HG02588 (cell line): Measurements from ENCODE around the gene TEAD1.
"Not testable (repeated sequence)": the region's sequence is repeated elsewhere in the genome, so short reads cannot be mapped to it uniquely, and the experiment has no call there.

ENCODE experiments used
- ATAC-seq: cut with Tn5 transposase; IDR thresholded peaks from one replicate; pipeline ENCODE4 v1.9.1; 2021; ENCODE audit warnings: mild to moderate bottlenecking, moderate library complexity; ENCODE audit not compliant: unreplicated experiment

TEAD1 gene

GRCh38 chr11:12854829-12855228 lies 180.6 kb downstream of the TEAD1 start:
- no peak for ATAC-seq

GRCh38 chr11:12856338-12856737 lies 182.1 kb downstream of the TEAD1 start:
- no peak for ATAC-seq

- ATAC-seq = no peak
Observed at GRCh38 chr11:12857572-12857971, 183.4 kb downstream of the TEAD1 start.

- ATAC-seq = no peak
Observed at GRCh38 chr11:12859872-12860657, 185.8 kb downstream of the TEAD1 start.

- no peak for ATAC-seq
Observed at GRCh38 chr11:12860827-12861226, 186.6 kb downstream of the TEAD1 start.

- ATAC-seq = no peak
Observed at GRCh38 chr11:12862696-12863469, 188.7 kb downstream of the TEAD1 start.

- ATAC-seq = no peak
Observed at GRCh38 chr11:12863605-12864121, 189.4 kb downstream of the TEAD1 start.

- no peak for ATAC-seq
Observed at GRCh38 chr11:12864316-12865156, 190.3 kb downstream of the TEAD1 start.

DNA sequence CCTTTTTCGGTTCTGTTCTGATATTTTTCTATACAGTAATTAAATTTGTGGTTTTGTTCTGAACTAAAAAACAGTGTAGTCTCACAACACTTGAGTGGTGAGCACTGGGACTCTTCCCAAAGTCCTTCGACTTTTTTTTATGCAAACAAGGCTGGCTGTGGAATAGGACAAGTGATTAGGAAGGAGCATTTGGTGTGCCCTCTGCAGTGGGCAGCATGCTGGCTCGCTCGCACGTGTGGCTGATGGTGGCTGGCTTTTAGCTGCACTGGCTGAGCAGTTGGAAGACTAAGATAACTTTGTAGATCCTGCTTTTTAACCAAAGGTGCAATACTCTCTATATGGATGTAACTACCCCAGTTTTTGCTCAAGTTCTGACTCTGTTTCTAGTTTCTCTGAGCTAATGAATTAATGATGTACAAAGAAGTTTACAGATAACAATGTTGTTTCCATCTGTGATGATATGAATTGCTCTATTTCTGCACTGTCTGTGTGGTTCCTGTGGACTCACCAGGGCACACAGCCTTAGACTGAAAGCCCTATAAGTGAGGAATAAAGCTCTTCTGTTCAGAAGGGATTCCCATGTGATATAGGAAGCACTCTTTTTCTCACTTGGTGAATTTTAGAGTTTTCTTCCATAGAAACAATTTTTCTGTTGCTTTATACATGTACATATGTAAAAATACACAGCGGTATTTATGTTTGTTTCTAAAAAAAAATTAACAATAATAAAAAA lies 191.8 kb downstream of the TEAD1 start:
- no peak for ATAC-seq

DNA sequence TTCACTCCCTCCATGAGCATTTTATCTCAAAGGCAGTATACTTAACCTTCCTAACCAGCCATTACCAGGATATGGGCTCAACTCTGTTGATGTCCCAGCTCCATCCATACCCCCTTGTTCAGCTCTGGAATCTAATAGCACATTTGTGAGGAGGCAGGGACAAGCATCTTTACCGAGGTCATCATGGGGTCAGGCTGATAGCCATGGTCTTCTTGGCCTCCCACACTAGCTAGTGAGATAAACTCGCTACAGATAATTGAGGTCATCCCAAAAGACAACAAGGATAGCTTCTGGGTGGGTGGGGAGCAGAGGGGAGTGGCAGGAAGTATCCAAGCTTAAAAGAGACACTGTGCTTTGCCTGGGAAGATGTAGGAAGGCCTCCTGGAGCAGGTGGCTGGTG lies 193.3 kb downstream of the TEAD1 start:
- ATAC-seq = no peak

GRCh38 chr11:12868315-12869073 lies 194.3 kb downstream of the TEAD1 start:
- no peak for ATAC-seq

- ATAC-seq = no peak
Observed at GRCh38 chr11:12871241-12871640, 197.0 kb downstream of the TEAD1 start.

GRCh38 chr11:12871788-12872321 lies 197.6 kb downstream of the TEAD1 start:
- ATAC-seq = no peak

DNA sequence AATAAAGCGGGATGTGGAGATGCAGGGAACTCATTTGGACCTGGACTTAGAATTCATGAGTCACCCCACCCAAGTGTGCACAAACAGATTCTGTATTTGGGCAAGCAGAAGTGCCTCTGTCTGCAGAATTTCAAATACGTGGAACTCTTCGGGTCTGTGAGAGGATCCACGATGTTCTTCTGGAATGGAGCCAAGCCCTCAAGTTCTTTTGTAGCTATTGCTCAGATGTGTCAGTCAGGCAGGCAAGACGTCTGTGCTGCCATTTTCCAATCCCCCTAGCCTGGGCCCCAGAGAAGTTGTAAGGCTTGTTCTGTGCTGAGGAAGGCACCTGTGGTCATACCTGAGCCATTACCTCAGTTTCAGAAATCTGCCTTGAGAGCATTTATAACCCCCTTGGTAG lies 202.1 kb downstream of the TEAD1 start:
- ATAC-seq = no peak

DNA sequence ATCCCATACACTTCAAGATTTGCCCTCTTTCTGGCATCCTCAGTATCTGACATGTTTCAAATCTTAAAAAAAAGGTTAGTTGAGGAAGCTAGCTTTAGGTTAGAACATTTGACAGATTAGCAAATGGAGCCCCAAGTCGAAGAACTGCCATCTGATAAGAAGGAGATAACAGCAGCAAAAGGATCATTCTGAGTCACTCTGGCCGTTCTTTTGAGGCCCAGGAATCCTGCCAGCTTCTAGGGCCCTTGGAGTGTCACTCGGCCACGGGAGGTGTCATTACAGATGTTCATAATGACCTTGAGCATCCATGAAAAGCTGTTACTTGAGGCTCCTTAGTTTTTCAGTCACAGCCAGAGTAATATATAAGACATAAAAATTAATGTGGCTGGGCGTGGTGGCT lies 202.8 kb downstream of the TEAD1 start:
- no peak for ATAC-seq

GRCh38 chr11:12877508-12877907 lies 203.3 kb downstream of the TEAD1 start:
- not testable (repeated sequence) for ATAC-seq

- ATAC-seq = no peak
Observed at GRCh38 chr11:12880327-12880726, 206.1 kb downstream of the TEAD1 start.

GRCh38 chr11:12882670-12883069 lies 208.4 kb downstream of the TEAD1 start:
- no peak for ATAC-seq

DNA sequence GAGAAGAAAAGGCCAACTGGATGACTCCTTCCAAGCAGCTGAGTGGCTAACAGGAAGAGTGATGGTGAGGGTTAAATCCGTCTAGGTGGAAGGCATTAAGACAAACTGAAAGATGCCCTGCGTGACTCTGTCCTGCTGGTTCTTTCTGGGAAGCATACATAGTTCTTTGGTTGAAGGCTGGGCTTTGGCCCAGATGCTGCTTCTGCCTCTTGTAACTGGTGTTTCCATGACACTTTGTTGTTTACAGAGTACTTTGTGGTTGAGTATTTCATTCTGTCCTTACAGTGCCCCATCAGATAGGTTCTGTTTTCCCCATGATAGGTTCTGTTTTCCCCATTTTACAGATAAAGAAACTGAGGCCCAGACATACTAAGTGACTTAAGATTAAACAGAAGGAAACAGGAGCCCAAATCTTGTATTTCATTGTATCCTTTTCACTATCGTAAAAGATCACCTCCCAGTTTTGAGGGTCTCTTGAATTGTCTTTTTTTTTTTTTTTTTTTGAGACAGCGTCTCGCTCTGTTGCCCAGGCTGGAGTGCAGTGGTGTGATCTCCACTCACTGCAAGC lies 210.6 kb downstream of the TEAD1 start:
- ATAC-seq = no peak
